Thyroid gland (tissue), 4 donors: Measurements from ENCODE around the gene CIAO3. TPM values are rescaled to one million over a fixed set of nuclear protein-coding genes. Genes with fewer than 3 reads are reported as not detected.

Source experiments
- DNase-seq, 2 donors: peaks; one replicate each; pipeline ENCODE4 v3.0.0-alpha.2; 2019
- H3K27ac ChIP-seq, 3 donors: fragments of 200-600 bp; sonication (generic); 1 replicate in 2 of 3; 2 replicates in 1 of 3; pipeline ENCODE4 v1.5.1; 2016 to 2019; ENCODE audit warnings: mild to moderate bottlenecking in 1 of 3, moderate library complexity in 1 of 3
- H3K27me3 ChIP-seq: fragments of 200-600 bp; sonication (generic); one replicate; pipeline ENCODE4 v1.5.1; 2019
- H3K36me3 ChIP-seq, 2 donors: fragments of 200-600 bp; sonication (generic); one replicate each; pipeline ENCODE4 v1.5.1; 2016 to 2019
- H3K4me1 ChIP-seq, 2 donors: fragments of 200-600 bp; sonication (generic); one replicate each; pipeline ENCODE4 v1.5.1; 2017 to 2019
- H3K4me3 ChIP-seq, 3 donors: fragments of 200-600 bp; sonication (generic); replicated peaks in 1 of 3; 1 replicate in 2 of 3; 2 replicates in 1 of 3; pipeline ENCODE4 v1.5.1; 2016; ENCODE audit warnings: mild to moderate bottlenecking in 1 of 3
- H3K9me3 ChIP-seq: fragments of 200-600 bp; sonication (generic); one replicate; pipeline ENCODE4 v1.5.1; 2017
- CTCF ChIP-seq, 6 experiments: fragments of 200-600 bp in 3 of 6; fragments of 450-650 bp in 3 of 6; sonication (generic) in 3 of 6; IDR thresholded peaks; one replicate each; pipeline ENCODE4 v1.5.1; 2016 to 2019; ENCODE audit warnings: antibody characterized with exemption in 6 of 6, mild to moderate bottlenecking in 2 of 6, inconsistent platforms in 1 of 6, moderate library complexity in 1 of 6
- POLR2A ChIP-seq, 2 donors: fragments of 450-650 bp; IDR thresholded peaks; one replicate each; pipeline ENCODE4 v1.6.1; 2017; ENCODE audit warnings: antibody characterized with exemption in 2 of 2, mild to moderate bottlenecking in 2 of 2, moderate library complexity in 1 of 2
- WGBS, 2 donors: methylation state at CpG; one replicate each; pipeline ENCODE4 v1.1.5; 2017; 5-methylcytosine and 5-hydroxymethylcytosine counted together
- intact Hi-C: fragments of 100-400 bp; cut with DNase I; formaldehyde crosslinking; loops from one replicate; pipeline ENCODE4 v1.15.1; 2023
- total RNA-seq, 4 donors: library from RNA; depleted of rRNA; stranded (reverse); fragments of >200 nt; gene quantifications; one replicate each; pipeline ENCODE4 v1.2.3, GENCODE V29; 2016

The CIAO3 gene
- total RNA-seq, 4 donors from 2014 or later: 38.7 to 53.8 (median 44.6) TPM

DNA sequence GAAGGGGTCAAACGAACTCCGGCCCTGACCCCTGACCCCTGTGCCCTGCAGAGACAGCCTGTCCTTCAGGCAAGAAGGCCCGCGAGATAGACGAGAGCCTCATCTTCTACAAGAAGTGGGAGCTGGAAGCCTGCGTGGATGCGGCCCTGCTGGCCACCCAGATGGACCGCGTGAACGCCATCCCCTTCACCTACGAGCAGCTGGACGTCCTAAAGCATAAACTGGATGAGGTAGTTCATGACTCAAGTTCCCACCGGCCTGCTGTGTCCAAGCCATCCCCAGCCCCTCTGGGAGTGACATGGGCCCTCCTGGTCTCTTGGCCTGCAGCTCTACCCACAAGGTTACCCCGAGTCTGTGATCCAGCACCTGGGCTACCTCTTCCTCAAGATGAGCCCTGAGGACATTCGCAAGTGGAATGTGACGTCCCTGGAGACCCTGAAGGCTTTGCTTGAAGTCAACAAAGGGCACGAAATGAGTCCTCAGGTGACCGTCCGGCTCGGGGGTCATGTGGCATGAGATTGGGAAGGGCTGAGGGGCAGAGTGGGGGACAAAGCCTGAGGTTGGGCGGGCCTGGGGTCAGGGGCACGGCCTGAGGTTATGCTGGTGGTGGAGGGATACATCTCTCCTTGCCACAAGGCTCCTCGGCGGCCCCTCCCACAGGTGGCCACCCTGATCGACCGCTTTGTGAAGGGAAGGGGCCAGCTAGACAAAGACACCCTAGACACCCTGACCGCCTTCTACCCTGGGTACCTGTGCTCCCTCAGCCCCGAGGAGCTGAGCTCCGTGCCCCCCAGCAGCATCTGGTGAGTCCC lies 25.4 kb upstream of the CIAO3 start:
- Histone ChIP-seq H3K4me3 (no peak overlapping the region), H3K4me1 (no peaks in the 10 kb centered on the region), H3K27me3 (no peaks in the 10 kb centered on the region), H3K36me3 (no peaks in the 10 kb centered on the region), H3K9me3 (no peaks in the 10 kb centered on the region), H3K27ac (no peak overlapping the region)
- WGBS, 2 donors: 88 to 89% methylated on average over 20 to 22 of the region's 29 CpGs
- TF ChIP-seq POLR2A (IDR thresholded peaks at IDR 0.05) (no peak), CTCF (IDR thresholded peaks at IDR 0.05) (no peak)
- intact Hi-C loops: no loop called here
- DNase-seq: no peak

DNA sequence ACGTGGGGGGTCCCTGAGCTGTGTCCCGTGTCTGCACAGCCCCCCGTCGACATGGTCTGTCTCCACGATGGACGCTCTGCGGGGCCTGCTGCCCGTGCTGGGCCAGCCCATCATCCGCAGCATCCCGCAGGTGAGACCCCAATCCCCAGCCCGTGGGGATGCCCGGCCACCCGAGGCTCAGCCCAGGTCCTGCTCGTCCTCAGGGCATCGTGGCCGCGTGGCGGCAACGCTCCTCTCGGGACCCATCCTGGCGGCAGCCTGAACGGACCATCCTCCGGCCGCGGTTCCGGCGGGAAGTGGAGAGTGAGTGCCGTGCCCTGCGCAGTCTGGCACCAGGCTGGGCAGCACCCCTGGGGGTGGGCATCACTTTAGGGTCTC lies 24.7 kb upstream of the CIAO3 start:
- 92% methylated on average over 15 of the region's 29 CpGs; no CpG with 5 or more reads in 1 of the 2 donors for WGBS, 2 donors
- Histone ChIP-seq H3K4me3 (no peak overlapping the region), H3K9me3 (no peaks in the 10 kb centered on the region), H3K27me3 (no peaks in the 10 kb centered on the region), H3K27ac (no peak overlapping the region), H3K4me1 (no peaks in the 10 kb centered on the region), H3K36me3 (no peaks in the 10 kb centered on the region)
- TF ChIP-seq CTCF (IDR thresholded peaks at IDR 0.05) (no peak), POLR2A (IDR thresholded peaks at IDR 0.05) (no peak)
- intact Hi-C loops: no loop called here
- DNase-seq: no peak

GRCh38 chr16:764848-765487 lies 24.2 kb upstream of the CIAO3 start:
- intact Hi-C loops: no loop called here
- Histone ChIP-seq H3K4me1 (peaks cover 0 to 2% of the 10 kb centered on the region in 2 donors), H3K36me3 (no peaks in the 10 kb centered on the region), H3K9me3 (no peaks in the 10 kb centered on the region), H3K4me3 (no peak overlapping the region), H3K27ac (no peak overlapping the region), H3K27me3 (no peaks in the 10 kb centered on the region)
- 81 to 85% methylated on average over 11 to 28 of the region's 38 CpGs for WGBS, 2 donors
- DNase-seq: no peak
- TF ChIP-seq POLR2A (IDR thresholded peaks at IDR 0.05) (no peak), CTCF (IDR thresholded peaks at IDR 0.05) (no peak)

GRCh38 chr16:764184-764750 lies 23.5 kb upstream of the CIAO3 start:
- H3K27me3 ChIP-seq: no peaks in the 10 kb centered on the region
- DNase-seq: no peak
- peaks cover 3 to 5% of the 10 kb centered on the region in 2 donors for H3K4me1 ChIP-seq
- no peaks in the 10 kb centered on the region for H3K36me3 ChIP-seq
- no peak overlapping the region for H3K4me3 ChIP-seq
- no peaks in the 10 kb centered on the region for H3K9me3 ChIP-seq
- TF ChIP-seq POLR2A (IDR thresholded peaks at IDR 0.05): no peak
- 64 to 91% methylated on average over 6 to 13 of the region's 20 CpGs for WGBS, 2 donors
- intact Hi-C loops: no loop called here
- no peak overlapping the region for H3K27ac ChIP-seq

DNA sequence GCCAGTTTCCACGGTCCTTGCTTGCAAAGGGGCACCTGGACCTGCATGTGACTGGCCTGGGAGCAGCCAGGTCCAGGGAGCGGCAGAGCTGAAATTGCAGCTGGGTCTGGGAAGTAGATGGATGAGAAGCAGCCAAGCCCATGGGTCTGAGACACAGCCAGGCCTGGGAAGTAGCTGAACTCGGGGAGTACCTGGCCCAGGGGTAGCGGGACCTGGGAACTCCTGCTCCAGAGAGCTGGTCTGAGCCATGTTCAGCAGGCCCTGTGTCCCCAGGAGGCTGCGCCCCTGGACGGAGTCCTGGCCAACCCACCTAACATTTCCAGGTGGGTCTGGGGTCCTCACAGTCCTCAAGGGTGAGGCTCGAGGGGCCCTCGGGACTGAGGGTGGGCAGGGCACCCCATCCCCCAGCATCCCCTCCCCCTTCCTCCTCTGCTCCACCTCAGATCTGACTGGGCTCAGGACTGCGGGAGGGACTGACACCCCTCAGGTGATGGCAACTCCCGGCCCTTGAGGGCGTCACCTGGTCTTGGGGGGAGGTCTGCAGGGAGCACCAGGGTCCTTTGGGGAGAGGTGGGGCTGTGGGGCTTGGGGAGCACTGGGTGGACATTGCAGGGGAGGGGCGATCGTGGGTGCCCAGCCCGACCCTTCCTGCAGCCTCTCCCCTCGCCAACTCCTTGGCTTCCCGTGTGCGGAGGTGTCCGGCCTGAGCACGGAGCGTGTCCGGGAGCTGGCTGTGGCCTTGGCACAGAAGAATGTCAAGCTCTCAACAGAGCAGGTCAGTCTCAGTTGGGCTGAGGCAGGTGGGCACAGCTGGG lies 22.8 kb upstream of the CIAO3 start:
- intact Hi-C loops: no loop called here
- Histone ChIP-seq H3K27me3 (no peaks in the 10 kb centered on the region), H3K36me3 (no peaks in the 10 kb centered on the region), H3K9me3 (no peaks in the 10 kb centered on the region), H3K27ac (no peak overlapping the region), H3K4me3 (no peak overlapping the region), H3K4me1 (peaks cover 4 to 5% of the 10 kb centered on the region in 2 donors)
- TF ChIP-seq CTCF (IDR thresholded peaks at IDR 0.05) (no peak), POLR2A (IDR thresholded peaks at IDR 0.05) (no peak)
- whole genome bisulfite sequencing, 2 donors: 67 to 69% methylated on average over 6 to 16 of the region's 21 CpGs
- no peak for DNase-seq
